Upper lobe of right lung (tissue), 1 donor: ENCODE data around the gene PTRHD1. TPM values are rescaled to one million over a fixed set of nuclear protein-coding genes. Genes with fewer than 3 reads are reported as not detected.

Source experiments
- ATAC-seq: fragments of 200-7000 bp; cut with Tn5 transposase; one replicate; pipeline ENCODE4 v1.9.1; 2020; ENCODE audit warnings: mild to moderate bottlenecking, moderate library complexity
- DNase-seq: peaks from one replicate; pipeline ENCODE4 v3.0.0-alpha.2; 2020
- H3K27ac ChIP-seq: fragments of 200-600 bp; one replicate; pipeline ENCODE4 v1.8.0; 2022
- H3K27me3 ChIP-seq: fragments of 200-600 bp; one replicate; pipeline ENCODE4 v1.8.0; 2022; ENCODE audit warnings: mild to moderate bottlenecking
- H3K36me3 ChIP-seq: fragments of 200-600 bp; one replicate; pipeline ENCODE4 v1.8.0; 2022
- H3K4me1 ChIP-seq: fragments of 200-600 bp; one replicate; pipeline ENCODE4 v1.8.0; 2022
- H3K4me3 ChIP-seq: fragments of 200-600 bp; one replicate; pipeline ENCODE4 v1.8.0; 2022; ENCODE audit warnings: mild to moderate bottlenecking
- H3K9me3 ChIP-seq: fragments of 200-600 bp; one replicate; pipeline ENCODE4 v1.8.0; 2022
- intact Hi-C: fragments of 100-400 bp; cut with DNase I; formaldehyde crosslinking; loops from one replicate; pipeline ENCODE4 v1.11.0; 2022
- long read RNA-seq: library from polyadenylated mRNA; unstranded; transcript quantifications from one replicate; pipeline ENCODE4 v2.0.0, GENCODE V29; 2021
- total RNA-seq: library from RNA; stranded (reverse); fragmentation: NEBNext Ultra II Directional; extraction: Animal tissue kit (Norgen Biotek cat#: 25700); gene quantifications from one replicate; pipeline ENCODE4 v1.2.1, GENCODE V29; 2021
- TF ChIP-seq, protein P1 (sequence below): fragments of 200-600 bp; IDR thresholded peaks from one replicate; pipeline ENCODE4 v1.8.0; 2022; ENCODE audit warnings: antibody characterized with exemption
- donor health status: DM: no; HTN: yes; CAD: no; lungs with severe emphysema.

The PTRHD1 gene, protein sequence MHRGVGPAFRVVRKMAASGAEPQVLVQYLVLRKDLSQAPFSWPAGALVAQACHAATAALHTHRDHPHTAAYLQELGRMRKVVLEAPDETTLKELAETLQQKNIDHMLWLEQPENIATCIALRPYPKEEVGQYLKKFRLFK
- total RNA-seq, result 30.7 TPM
- long read RNA-seq, transcript PTRHD1-201 (2 exons, 1,105 nt), result major isoform, 15 of 16 reads
- long read RNA-seq, partial matches to known transcripts, result 0 of 16 reads
- long read RNA-seq, other reads (novel, unspliced or antisense), result 1 of 16 reads

DNA sequence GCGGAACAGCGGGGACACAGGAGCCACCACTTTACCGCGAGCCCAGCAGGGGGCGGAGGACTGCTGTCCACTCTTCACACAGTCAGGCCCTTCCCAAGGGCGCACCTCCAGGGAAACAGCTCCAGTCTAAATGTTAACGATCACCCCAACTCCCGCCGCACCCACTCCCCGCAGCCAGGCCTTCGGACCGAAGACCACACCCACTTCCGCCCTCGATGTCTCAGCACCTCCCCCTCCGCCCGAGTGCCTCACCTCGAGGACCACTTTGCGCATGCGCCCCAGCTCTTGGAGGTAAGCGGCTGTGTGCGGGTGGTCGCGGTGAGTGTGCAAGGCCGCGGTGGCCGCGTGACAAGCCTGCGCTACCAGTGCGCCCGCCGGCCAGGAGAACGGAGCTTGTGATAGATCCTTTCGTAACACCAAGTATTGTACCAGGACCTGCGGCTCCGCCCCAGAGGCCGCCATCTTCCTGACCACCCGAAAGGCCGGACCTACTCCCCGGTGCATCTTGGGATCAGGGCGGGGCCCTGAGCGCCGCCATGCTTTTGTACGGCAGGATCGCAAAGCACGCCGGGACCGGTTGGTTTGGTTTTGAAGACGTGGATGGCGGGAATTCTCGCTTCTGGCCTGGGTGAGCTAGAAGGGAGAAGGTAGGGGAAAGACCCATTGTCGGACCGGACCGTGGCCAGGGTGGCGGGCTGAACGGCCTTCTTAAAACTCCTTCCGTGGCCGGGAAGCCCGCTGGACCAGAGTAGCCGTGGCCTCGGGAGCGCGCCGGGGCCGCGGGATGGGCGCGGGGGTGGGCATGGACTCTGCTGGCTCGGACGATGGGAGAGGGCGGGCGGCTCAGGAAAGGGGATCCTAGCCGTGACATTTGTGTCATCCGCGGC, at the start of gene PTRHD1, which contains the start of gene CENPO:
PTRHD1 (minus strand) TSS at position 518 of the 887 bp plus-strand sequence; CDS start at position 504, 14 bp downstream.
CENPO (plus strand) TSS at position 552 of the 887 bp plus-strand sequence. CDS start 495 bp downstream, outside the sequence.
- no peaks in the 10 kb centered on the region for H3K27me3 ChIP-seq
- TF ChIP-seq, protein P1, sequence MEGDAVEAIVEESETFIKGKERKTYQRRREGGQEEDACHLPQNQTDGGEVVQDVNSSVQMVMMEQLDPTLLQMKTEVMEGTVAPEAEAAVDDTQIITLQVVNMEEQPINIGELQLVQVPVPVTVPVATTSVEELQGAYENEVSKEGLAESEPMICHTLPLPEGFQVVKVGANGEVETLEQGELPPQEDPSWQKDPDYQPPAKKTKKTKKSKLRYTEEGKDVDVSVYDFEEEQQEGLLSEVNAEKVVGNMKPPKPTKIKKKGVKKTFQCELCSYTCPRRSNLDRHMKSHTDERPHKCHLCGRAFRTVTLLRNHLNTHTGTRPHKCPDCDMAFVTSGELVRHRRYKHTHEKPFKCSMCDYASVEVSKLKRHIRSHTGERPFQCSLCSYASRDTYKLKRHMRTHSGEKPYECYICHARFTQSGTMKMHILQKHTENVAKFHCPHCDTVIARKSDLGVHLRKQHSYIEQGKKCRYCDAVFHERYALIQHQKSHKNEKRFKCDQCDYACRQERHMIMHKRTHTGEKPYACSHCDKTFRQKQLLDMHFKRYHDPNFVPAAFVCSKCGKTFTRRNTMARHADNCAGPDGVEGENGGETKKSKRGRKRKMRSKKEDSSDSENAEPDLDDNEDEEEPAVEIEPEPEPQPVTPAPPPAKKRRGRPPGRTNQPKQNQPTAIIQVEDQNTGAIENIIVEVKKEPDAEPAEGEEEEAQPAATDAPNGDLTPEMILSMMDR, result peak; percentile 65
- peak within 1 kb of the TSS; percentile 100 for H3K27ac ChIP-seq
- H3K9me3 ChIP-seq, result no peaks in the 10 kb centered on the region
- no peaks in the 10 kb centered on the region for H3K36me3 ChIP-seq
- DNase-seq (peak; percentile 98), ATAC-seq (peak; percentile 98)
- H3K4me3 ChIP-seq, result peak within 1 kb of the TSS; percentile 74
- H3K4me1 ChIP-seq, result peaks cover 14% of the 10 kb centered on the region
- intact Hi-C loops, result no loop called here

DNA sequence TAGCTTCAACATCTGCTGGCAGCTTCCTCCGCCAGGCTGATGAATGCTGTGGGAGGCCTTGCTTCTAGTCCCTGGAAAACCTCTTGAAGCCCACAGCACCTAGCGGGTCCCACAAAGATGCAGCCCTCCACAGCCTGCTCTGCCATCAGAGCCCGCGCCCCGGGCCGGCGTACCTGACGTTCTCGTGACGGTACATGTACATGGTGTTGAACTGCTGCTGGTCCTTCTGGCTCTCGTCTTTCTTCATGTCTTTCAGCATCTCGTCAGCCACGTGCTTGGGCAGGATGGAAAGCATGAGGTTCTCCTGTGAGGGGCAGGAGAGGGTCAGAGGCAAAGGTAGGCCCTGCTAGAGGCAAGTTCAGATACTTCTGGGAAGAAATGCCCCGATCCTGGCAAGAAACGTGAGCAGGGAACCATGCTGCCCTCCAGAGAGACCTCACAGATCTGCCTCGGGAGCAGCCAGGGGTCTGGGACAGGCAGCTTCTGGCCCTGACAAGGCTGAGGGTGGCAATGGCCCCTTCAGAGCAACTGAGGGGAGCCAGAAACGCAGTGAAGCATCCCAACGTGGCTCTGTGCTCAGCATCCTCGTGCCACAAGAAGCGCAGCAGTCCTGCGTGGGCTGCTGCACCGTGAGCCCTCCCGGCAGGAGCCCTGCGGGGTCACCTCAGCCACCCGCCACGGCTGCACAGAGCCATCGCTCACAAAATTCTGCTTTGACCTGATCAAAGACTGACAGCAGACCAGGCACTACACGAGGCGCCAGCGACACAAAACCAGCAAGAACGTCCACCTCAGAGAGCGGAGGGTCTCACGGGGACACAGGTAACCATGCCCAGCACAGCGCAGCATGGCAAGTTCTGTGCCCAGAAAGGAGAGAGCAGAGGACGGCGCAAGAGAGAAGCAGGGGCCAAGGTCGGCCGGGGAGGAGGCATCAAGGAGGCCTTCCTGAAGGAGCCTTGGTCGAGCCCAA, 49.2 kb upstream of the PTRHD1 start:
- Histone ChIP-seq H3K4me1 (no peaks in the 10 kb centered on the region), H3K36me3 (peaks cover 5% of the 10 kb centered on the region), H3K27ac (no peak overlapping the region), H3K27me3 (no peaks in the 10 kb centered on the region), H3K4me3 (no peak overlapping the region), H3K9me3 (no peaks in the 10 kb centered on the region)
- ATAC-seq (no peak), DNase-seq (no peak)
- intact Hi-C loops, result no loop called here
- TF ChIP-seq, protein P1, result no peak

DNA sequence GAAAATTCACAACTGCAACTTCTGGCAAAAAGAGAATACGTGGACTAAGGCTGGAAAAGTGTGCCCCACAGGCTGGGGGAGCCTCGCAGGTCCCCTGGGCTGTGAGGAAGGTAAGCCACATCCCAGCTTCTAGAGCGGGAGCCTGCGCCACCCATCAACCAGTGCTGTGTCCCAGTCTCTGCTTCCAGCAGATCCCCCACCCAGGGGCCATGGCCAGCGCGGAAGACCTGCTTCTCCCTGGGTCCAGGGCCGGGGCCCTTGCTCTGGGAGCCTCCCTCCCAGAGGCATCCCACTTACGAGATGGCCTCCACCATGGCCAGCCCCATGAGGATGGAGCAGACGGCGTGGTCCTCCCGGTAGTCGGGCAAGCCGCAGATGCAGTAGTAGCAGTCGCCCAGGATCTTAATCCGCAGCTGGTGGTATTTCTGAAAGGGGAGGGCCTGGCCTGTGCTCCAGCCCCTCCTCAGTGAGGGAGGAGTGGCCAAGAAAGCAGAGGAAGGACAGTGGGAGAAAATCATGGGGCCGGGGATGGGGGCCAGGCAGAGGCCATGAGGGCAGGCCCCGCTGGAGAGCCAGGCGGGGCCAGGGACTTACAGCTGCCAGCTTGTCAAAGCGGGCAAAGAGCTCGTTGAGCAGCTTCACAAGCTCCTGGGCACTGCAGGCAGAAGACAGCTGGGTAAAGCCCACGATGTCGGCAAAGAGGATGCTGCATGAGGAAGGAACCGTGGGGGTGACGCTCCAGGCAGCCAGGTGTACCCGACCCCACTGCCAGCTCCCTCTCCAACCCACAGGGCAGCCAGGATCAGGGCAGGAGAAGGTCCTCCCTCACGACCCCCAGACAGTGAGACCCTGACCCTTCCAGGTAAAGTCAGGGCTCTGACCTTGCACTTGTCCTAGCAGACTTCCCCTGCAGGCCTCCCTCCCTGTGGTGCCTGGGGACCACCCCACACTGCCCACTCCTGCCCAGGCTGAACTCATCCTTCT, 48.1 kb upstream of the PTRHD1 start:
- no peaks in the 10 kb centered on the region for H3K9me3 ChIP-seq
- H3K4me1 ChIP-seq, result no peaks in the 10 kb centered on the region
- peaks cover 7% of the 10 kb centered on the region for H3K36me3 ChIP-seq
- TF ChIP-seq, protein P1, result no peak
- H3K27me3 ChIP-seq, result no peaks in the 10 kb centered on the region
- H3K4me3 ChIP-seq, result no peak overlapping the region
- H3K27ac ChIP-seq, result no peak overlapping the region
- intact Hi-C loops, result no loop called here
- DNase-seq (no peak), ATAC-seq (no peak)

DNA sequence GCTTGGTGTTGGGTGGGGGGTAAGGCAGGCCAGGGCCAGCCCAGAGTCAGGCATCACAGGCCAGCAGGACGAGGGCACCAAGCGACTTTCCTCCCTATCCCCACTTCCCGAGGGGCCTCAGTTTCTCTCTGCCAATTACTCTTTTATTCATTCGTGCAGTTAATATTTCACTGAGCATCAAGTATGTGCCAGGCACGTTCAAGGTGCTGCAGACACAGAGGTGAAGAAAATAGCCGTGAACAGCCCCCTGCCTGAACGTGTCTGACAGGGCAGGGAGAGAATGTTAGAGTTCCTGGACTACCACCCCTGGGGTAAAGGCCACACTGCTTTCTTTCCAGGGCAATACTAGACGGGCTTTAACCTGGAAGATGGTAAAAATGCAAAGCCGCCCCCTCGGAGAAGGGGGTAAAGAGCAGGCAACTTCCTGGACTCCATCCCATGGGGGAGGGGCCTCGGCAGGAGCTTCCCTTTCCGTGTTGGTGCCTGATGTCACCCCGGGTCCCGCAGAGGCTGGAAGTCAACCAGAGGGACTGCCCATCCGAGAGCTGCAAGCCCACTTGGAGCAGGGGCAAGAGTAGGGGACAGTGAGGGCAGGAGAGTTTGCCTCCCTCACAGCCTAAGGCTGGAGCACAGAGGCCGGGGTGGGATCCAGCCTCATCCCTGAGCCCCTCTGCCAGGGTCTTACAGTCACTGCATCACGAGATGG, 47.1 kb upstream of the PTRHD1 start:
- Histone ChIP-seq H3K4me1 (no peaks in the 10 kb centered on the region), H3K36me3 (peaks cover 9% of the 10 kb centered on the region)

More for the DNA sequence above, 47.1 kb upstream of the PTRHD1 start:
- no peak for ATAC-seq
- Histone ChIP-seq H3K9me3 (no peaks in the 10 kb centered on the region), H3K27me3 (no peaks in the 10 kb centered on the region), H3K4me3 (no peak overlapping the region), H3K27ac (no peak overlapping the region)
- TF ChIP-seq, protein P1, result no peak
- no peak for DNase-seq
- intact Hi-C loops, result no loop called here
